Measurements from ENCODE around the gene SLC7A9. TPM values are rescaled to one million over a fixed set of nuclear protein-coding genes. Genes with fewer than 3 reads are reported as not detected.

Gene SLC7A9
- total and polyA plus RNA-seq, 2 experiments from 2014 or later: 0.19 TPM; not detected in 1

GRCh38 chr19:32866564-32867265 lies 2.9 kb downstream of the SLC7A9 start:
- Histone ChIP-seq H3K79me2 (replicated peaks; ENCODE audit: insufficient read depth) (no peaks in the 10 kb centered on the region), H3K4me1 (ENCODE audit: insufficient read depth) (no peaks in the 10 kb centered on the region), H3F3A (replicated peaks; ENCODE audit: low read depth) (no peaks in the 10 kb centered on the region), H3K27ac (ENCODE audit: low read depth) (no peak overlapping the region), H3K4me3 (no peak overlapping the region), H4K20me1 (replicated peaks; ENCODE audit: insufficient read depth) (no peaks in the 10 kb centered on the region), H3K9me2 (ENCODE audit: insufficient read depth) (no peaks in the 10 kb centered on the region), H2AFZ (no peak overlapping the region), H3K4me2 (no peak overlapping the region), H3K36me3 (ENCODE audit: insufficient read depth) (no peaks in the 10 kb centered on the region), H3K27me3 (ENCODE audit: insufficient read depth) (no peaks in the 10 kb centered on the region)
- no peak for TF ChIP-seq REST (IDR thresholded peaks at IDR 0.05; ENCODE audit: unreplicated experiment)
- no peak for TF ChIP-seq ZNF462 (CRISPR knock-in tag; IDR thresholded peaks at IDR 0.05)
- TF ChIP-seq EZH2phosphoT487 (IDR thresholded peaks at IDR 0.05; ENCODE audit: unreplicated experiment): no peak
- no peak for TF ChIP-seq POLR2AphosphoS5 (IDR thresholded peaks at IDR 0.05; ENCODE audit: low read depth)
- no peak for TF ChIP-seq EZH2 (IDR thresholded peaks at IDR 0.05; ENCODE audit: low read depth, unreplicated experiment)
- TF ChIP-seq ZNF114 (CRISPR knock-in tag; IDR thresholded peaks at IDR 0.05): no peak
- no peak for TF ChIP-seq ZNF331 (CRISPR knock-in tag; IDR thresholded peaks at IDR 0.05; ENCODE audit: low read depth)
- no peak for TF ChIP-seq JUNB (IDR thresholded peaks at IDR 0.05; ENCODE audit: unreplicated experiment)
- no peak for TF ChIP-seq ETS1 (IDR thresholded peaks at IDR 0.05)
- Mint-ChIP-seq H3K9me3 (no peaks in the 10 kb centered on the region), H3K4me1 (no peaks in the 10 kb centered on the region), H3K27me3 (ENCODE audit: insufficient read depth, low read depth, poor library complexity) (peaks cover 1% of the 10 kb centered on the region), H3K27ac (no peak overlapping the region), H3K4me3 (no peak overlapping the region), H3K36me3 (ENCODE audit: low read depth) (no peaks in the 10 kb centered on the region)
- no peak for DNase-seq (ENCODE audit: low spot score)
- ATAC-seq: peak; percentile 21; the same call in 2 of the 3 replicates

Measured in GM23338 (cell line).